NCI-H2107 (cell line): ENCODE measurements around the gene PHKB.
A peak's percentile ranks its signal among the peaks of the same experiment; 100 is the strongest.

Source experiments
- DNase-seq: peaks from one replicate; lab custom pipeline; 2025; lab: John Stamatoyannopoulos, UW

Gene PHKB

GRCh38 chr16:47731252-47731651 lies 270.1 kb downstream of the PHKB start:
- DNase-seq: no peak

DNA sequence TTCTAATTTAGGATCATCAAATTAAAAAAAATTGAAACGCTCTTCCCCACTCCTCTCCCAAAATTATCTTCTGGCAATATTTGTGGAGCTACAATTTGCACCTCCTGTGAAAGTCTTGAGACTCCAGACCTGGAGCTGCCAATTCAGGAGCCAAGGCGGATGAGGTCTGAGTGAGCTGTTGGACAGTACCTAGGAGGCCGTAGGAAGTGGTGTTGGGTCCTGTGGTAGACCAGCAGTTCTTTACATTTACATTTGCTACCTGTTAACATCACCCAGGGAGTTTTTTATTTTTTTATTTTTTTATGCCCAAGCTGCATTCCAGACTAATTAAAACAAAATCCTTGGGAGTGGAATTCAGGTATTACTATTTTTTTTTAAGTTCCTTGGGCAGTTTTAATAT lies 271.0 kb downstream of the PHKB start:
- DNase-seq: no peak

- no peak for DNase-seq
Measured at GRCh38 chr16:47732523-47733111, 271.5 kb downstream of the PHKB start.

- DNase-seq: no peak
Measured at GRCh38 chr16:47734081-47734857, 273.1 kb downstream of the PHKB start.

GRCh38 chr16:47734987-47735594 lies 274.0 kb downstream of the PHKB start:
- peak; percentile 16 for DNase-seq

GRCh38 chr16:47750371-47750770 lies 289.2 kb downstream of the PHKB start:
- no peak for DNase-seq
